DOHH2 (cell line): Measurements from ENCODE around the gene ELK3.

Experiments
- H3F3A ChIP-seq: fragments of 200-600 bp; sonication (generic), shearing (Covaris generic); 2 replicates; pipeline ENCODE4 v1.6.0; 2016; ENCODE audit warnings: antibody characterized with exemption, mild to moderate bottlenecking; ENCODE audit not compliant: control insufficient read depth, insufficient read depth
- H3K27ac ChIP-seq: fragments of 200-600 bp; sonication (generic); 2 replicates; pipeline ENCODE4 v1.5.1; 2014; ENCODE audit warnings: low read depth, mild to moderate bottlenecking, low read length, moderate library complexity
- H3K27me3 ChIP-seq: fragments of 200-600 bp; sonication (generic); 2 replicates; pipeline ENCODE4 v1.6.1; 2014; ENCODE audit warnings: mild to moderate bottlenecking, low read length, mixed read lengths; ENCODE audit not compliant: control insufficient read depth
- H3K36me3 ChIP-seq: fragments of 200-600 bp; sonication (generic); 2 replicates; pipeline ENCODE4 v1.6.1; 2014; ENCODE audit warnings: mild to moderate bottlenecking, low read length, moderate library complexity, mixed read lengths; ENCODE audit not compliant: control insufficient read depth
- H3K4me1 ChIP-seq: fragments of 200-600 bp; sonication (generic); 2 replicates; pipeline ENCODE4 v1.6.1; 2014; ENCODE audit warnings: mild to moderate bottlenecking, low read length, mixed read lengths; ENCODE audit not compliant: control insufficient read depth
- H3K4me2 ChIP-seq: fragments of 200-600 bp; sonication (generic); 2 replicates; pipeline ENCODE4 v1.6.0; 2014; ENCODE audit warnings: mild to moderate bottlenecking, low read length, moderate library complexity
- H3K4me3 ChIP-seq: fragments of 200-600 bp; sonication (generic); 2 replicates; pipeline ENCODE4 v1.5.1; 2014; ENCODE audit warnings: mild to moderate bottlenecking, low read length, mixed read lengths
- H3K79me2 ChIP-seq: fragments of 200-600 bp; sonication (generic); 2 replicates; pipeline ENCODE4 v1.6.1; 2014; ENCODE audit warnings: mild to moderate bottlenecking, low read length, mixed read lengths; ENCODE audit not compliant: control insufficient read depth
- H3K9me2 ChIP-seq: fragments of 200-600 bp; sonication (generic); replicated peaks from 2 replicates; pipeline ENCODE4 v1.6.1; 2014; ENCODE audit warnings: mild to moderate bottlenecking, low read length, mixed read lengths; ENCODE audit not compliant: control insufficient read depth
- H3K9me3 ChIP-seq: fragments of 200-600 bp; sonication (generic); 2 replicates; pipeline ENCODE4 v1.6.1; 2014; ENCODE audit warnings: antibody characterized with exemption, low read length, mixed read lengths; ENCODE audit not compliant: control insufficient read depth, insufficient read depth
- H4K20me1 ChIP-seq: fragments of 200-600 bp; sonication (generic); 2 replicates; pipeline ENCODE4 v1.6.0; 2014; ENCODE audit warnings: low read depth, mild to moderate bottlenecking, antibody characterized with exemption, low read length, moderate library complexity; ENCODE audit not compliant: control insufficient read depth, insufficient read depth
- CTCF ChIP-seq: fragments of 200-600 bp; sonication (generic); IDR thresholded peaks from one replicate; pipeline ENCODE4 v1.5.1; 2014; ENCODE audit warnings: antibody characterized with exemption, mild to moderate bottlenecking, low read depth, low read length; ENCODE audit not compliant: poor library complexity, severe bottlenecking
- EZH2phosphoT487 ChIP-seq: fragments of 200-600 bp; sonication (generic); IDR thresholded peaks from 2 replicates; pipeline ENCODE4 v1.6.1; 2017; ENCODE audit warnings: borderline replicate concordance, mild to moderate bottlenecking, antibody characterized with exemption, low read length, moderate library complexity, mixed read lengths

The ELK3 gene

GRCh38 chr12:96198965-96199364 lies 4.8 kb downstream of the ELK3 start:
- peaks cover 76% of the 10 kb centered on the region for H3K4me1 ChIP-seq

GRCh38 chr12:96199464-96199863 lies 5.3 kb downstream of the ELK3 start:
- Histone ChIP-seq H3K4me1 (peaks cover 81% of the 10 kb centered on the region), H3K36me3 (no peaks in the 10 kb centered on the region), H3F3A (peaks cover 37% of the 10 kb centered on the region), H3K27ac (peak overlapping the region; percentile 47), H3K27me3 (0 out of 2 replicates have a peak, but pooled peaks cover 4% of the 10 kb centered on the region), H3K79me2 (peaks cover 92% of the 10 kb centered on the region), H3K4me2 (peak overlapping the region; percentile 65), H3K4me3 (peak overlapping the region; percentile 37), H3K9me3 (no peaks in the 10 kb centered on the region), H3K9me2 (no peaks in the 10 kb centered on the region), H4K20me1 (0 out of 2 replicates have a peak, but pooled peaks cover 8% of the 10 kb centered on the region)
- TF ChIP-seq EZH2phosphoT487 (no peak), CTCF (no peak)

More at GRCh38 chr12:96198965-96199364, 4.8 kb downstream of the ELK3 start:
- Histone ChIP-seq H3F3A (peaks cover 37% of the 10 kb centered on the region), H3K79me2 (peaks cover 87% of the 10 kb centered on the region), H3K4me3 (peak overlapping the region; percentile 37), H3K27me3 (0 out of 2 replicates have a peak, but pooled peaks cover 3% of the 10 kb centered on the region), H3K36me3 (no peaks in the 10 kb centered on the region), H3K4me2 (peak overlapping the region; percentile 65), H3K9me2 (no peaks in the 10 kb centered on the region), H3K9me3 (no peaks in the 10 kb centered on the region), H4K20me1 (0 out of 2 replicates have a peak, but pooled peaks cover 6% of the 10 kb centered on the region), H3K27ac (peak overlapping the region; percentile 47)
- TF ChIP-seq CTCF (no peak), EZH2phosphoT487 (no peak)

GRCh38 chr12:96201272-96202227 lies 7.4 kb downstream of the ELK3 start:
- H3K79me2 ChIP-seq: peaks cover 96% of the 10 kb centered on the region
- H3K4me2 ChIP-seq: no peak overlapping the region
- no peak for TF ChIP-seq EZH2phosphoT487
- no peak overlapping the region for H3K4me3 ChIP-seq
- no peaks in the 10 kb centered on the region for H3K9me2 ChIP-seq
- peaks cover 90% of the 10 kb centered on the region for H3K4me1 ChIP-seq
- H3K27ac ChIP-seq: no peak overlapping the region
- 0 out of 2 replicates have a peak, but pooled peaks cover 13% of the 10 kb centered on the region for H3K27me3 ChIP-seq
- H3F3A ChIP-seq: peaks cover 43% of the 10 kb centered on the region
- no peaks in the 10 kb centered on the region for H3K36me3 ChIP-seq
- H3K9me3 ChIP-seq: no peaks in the 10 kb centered on the region
- H4K20me1 ChIP-seq: 0 out of 2 replicates have a peak, but pooled peaks cover 8% of the 10 kb centered on the region
